GM12892 (cell line): ENCODE measurements around the gene RNF207.

Experiments
- POLR2A ChIP-seq: IDR thresholded peaks from 2 replicates; pipeline ENCODE4 v1.6.1; 2011; ENCODE audit warnings: low read depth, low read length, control low read depth
- POLR2AphosphoS5 ChIP-seq: IDR thresholded peaks from 2 replicates; pipeline ENCODE4 v1.6.1; 2011; ENCODE audit warnings: low read depth, low read length, control low read depth

GRCh38 chr1:6239213-6239752 lies 33.4 kb downstream of the RNF207 start:
- TF ChIP-seq POLR2A (no peak), POLR2AphosphoS5 (no peak)
